ENCODE data around the gene EIF6. TPM values are rescaled to one million over a fixed set of nuclear protein-coding genes. Genes with fewer than 3 reads are reported as not detected.
"Not testable (repeated sequence)": the region's sequence is repeated elsewhere in the genome, so short reads cannot be mapped to it uniquely, and the experiment has no call there.

EIF6 gene
- total RNA-seq, 1 experiment from 2014 or later: 255 TPM

DNA sequence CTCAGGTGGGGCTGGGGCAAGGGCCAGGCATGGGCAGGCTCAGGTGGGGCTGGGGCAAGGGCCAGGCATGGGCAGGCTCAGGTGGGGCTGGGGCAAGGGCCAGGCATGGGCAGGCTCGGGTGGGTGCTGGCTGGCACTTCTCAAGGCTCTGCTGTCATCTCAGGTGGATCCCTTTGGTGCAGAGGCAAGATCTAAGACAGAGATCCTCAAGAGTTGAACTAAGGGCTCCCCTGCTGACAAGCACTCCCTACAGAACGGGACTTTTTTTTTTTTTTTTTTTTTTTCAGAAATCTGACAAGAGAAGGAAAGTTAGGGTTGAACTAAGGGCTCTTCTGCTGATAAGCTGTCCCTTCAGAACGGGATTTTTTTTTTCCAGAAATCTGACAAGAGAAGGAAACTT lies 31.6 kb downstream of the EIF6 start:
- Histone ChIP-seq H3K4me2 (no peak overlapping the region), H2AFZ (no peak overlapping the region), H3K9me2 (ENCODE audit: insufficient read depth) (no peaks in the 10 kb centered on the region), H3K4me1 (replicated peaks; ENCODE audit: insufficient read depth) (no peaks in the 10 kb centered on the region), H3K79me2 (ENCODE audit: low read depth) (no peaks in the 10 kb centered on the region), H3K9me3 (ENCODE audit: insufficient read depth, low read depth) (no peaks in the 10 kb centered on the region), H3K27me3 (ENCODE audit: insufficient read depth, low read depth) (no peaks in the 10 kb centered on the region), H3K27ac (no peak overlapping the region), H3K4me3 (no peak overlapping the region), H4K20me1 (ENCODE audit: insufficient read depth) (no peaks in the 10 kb centered on the region), H3K36me3 (ENCODE audit: low read depth) (no peaks in the 10 kb centered on the region), H3F3A (ENCODE audit: insufficient read depth, low read depth) (0 out of 2 replicates have a peak, but pooled peaks cover 5% of the 10 kb centered on the region)
- ChIA-PET POLR2A (ENCODE audit: unreplicated experiment) (no interaction called here), CTCF (no interaction called here)
- no TSS peak for BruUV-seq (replicated peaks)
- TF ChIP-seq EZH2 (IDR thresholded peaks at IDR 0.05; ENCODE audit: low read depth): no peak
- TF ChIP-seq, protein P1, sequence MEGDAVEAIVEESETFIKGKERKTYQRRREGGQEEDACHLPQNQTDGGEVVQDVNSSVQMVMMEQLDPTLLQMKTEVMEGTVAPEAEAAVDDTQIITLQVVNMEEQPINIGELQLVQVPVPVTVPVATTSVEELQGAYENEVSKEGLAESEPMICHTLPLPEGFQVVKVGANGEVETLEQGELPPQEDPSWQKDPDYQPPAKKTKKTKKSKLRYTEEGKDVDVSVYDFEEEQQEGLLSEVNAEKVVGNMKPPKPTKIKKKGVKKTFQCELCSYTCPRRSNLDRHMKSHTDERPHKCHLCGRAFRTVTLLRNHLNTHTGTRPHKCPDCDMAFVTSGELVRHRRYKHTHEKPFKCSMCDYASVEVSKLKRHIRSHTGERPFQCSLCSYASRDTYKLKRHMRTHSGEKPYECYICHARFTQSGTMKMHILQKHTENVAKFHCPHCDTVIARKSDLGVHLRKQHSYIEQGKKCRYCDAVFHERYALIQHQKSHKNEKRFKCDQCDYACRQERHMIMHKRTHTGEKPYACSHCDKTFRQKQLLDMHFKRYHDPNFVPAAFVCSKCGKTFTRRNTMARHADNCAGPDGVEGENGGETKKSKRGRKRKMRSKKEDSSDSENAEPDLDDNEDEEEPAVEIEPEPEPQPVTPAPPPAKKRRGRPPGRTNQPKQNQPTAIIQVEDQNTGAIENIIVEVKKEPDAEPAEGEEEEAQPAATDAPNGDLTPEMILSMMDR (conservative IDR thresholded peaks at IDR 0.05): no peak
- intact Hi-C loops (cut with micrococcal nuclease; ENCODE audit: unreplicated experiment): no loop called here
- DNase-seq: no peak

DNA sequence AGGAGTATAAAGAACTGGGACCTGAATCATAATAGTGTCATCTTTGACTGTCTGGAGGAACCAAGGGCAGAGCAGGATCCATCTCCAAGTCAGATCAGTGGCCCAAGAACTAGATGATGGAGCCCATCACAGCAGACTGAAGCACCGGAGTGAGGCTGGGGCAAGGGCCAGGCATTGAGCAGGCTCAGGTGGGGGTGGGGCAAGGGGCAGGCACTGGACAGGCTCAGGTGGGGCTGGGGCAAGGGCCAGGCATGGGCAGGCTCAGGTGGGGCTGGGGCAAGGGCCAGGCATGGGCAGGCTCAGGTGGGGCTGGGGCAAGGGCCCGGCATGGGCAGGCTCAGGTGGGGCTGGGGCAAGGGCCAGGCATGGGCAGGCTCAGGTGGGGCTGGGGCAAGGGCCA lies 32.0 kb downstream of the EIF6 start:
- DNase-seq; H3F3A ChIP-seq (ENCODE audit: insufficient read depth, low read depth); H3K9me3 ChIP-seq (ENCODE audit: insufficient read depth, low read depth); H3K27me3 ChIP-seq (ENCODE audit: insufficient read depth, low read depth); intact Hi-C loops (cut with micrococcal nuclease; ENCODE audit: unreplicated experiment); BruUV-seq (replicated peaks); H4K20me1 ChIP-seq (ENCODE audit: insufficient read depth); H3K36me3 ChIP-seq (ENCODE audit: low read depth); POLR2A ChIA-PET (ENCODE audit: unreplicated experiment); H3K79me2 ChIP-seq (ENCODE audit: low read depth); H3K9me2 ChIP-seq (ENCODE audit: insufficient read depth); H3K4me3 ChIP-seq; H3K27ac ChIP-seq; H3K4me1 ChIP-seq (replicated peaks; ENCODE audit: insufficient read depth); H3K4me2 ChIP-seq; CTCF ChIA-PET; H2AFZ ChIP-seq: not testable (repeated sequence)

DNA sequence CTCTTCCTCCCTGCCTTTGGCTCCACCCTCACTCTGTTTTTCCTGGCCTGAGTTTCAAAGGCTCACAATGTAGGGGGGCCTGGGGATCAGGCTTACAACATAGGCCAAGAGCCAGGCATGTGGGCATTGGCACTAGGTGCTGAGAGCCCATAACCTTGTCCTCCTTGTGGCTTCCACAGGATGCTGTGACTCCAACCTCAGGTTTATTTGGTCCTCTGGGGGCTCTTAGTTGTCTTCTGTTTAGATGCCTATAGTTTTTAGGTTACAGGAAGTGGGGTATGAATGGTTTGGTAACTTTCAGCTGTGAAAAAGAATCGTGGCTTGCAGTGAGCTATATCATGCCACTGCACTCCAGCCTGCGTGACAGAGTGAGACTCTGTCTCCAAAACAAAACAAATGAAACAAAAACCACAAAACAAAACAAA lies 32.5 kb downstream of the EIF6 start:
- Histone ChIP-seq H3K27ac (no peak overlapping the region), H3K79me2 (ENCODE audit: low read depth) (no peaks in the 10 kb centered on the region), H3K9me2 (ENCODE audit: insufficient read depth) (no peaks in the 10 kb centered on the region), H3K27me3 (ENCODE audit: insufficient read depth, low read depth) (no peaks in the 10 kb centered on the region), H3K4me2 (no peak overlapping the region), H2AFZ (no peak overlapping the region), H3K4me1 (replicated peaks; ENCODE audit: insufficient read depth) (no peaks in the 10 kb centered on the region), H3K9me3 (ENCODE audit: insufficient read depth, low read depth) (no peaks in the 10 kb centered on the region), H3K4me3 (no peak overlapping the region), H3F3A (ENCODE audit: insufficient read depth, low read depth) (0 out of 2 replicates have a peak, but pooled peaks cover 5% of the 10 kb centered on the region), H3K36me3 (ENCODE audit: low read depth) (no peaks in the 10 kb centered on the region), H4K20me1 (ENCODE audit: insufficient read depth) (no peaks in the 10 kb centered on the region)
- BruUV-seq (replicated peaks): no TSS peak
- no peak for DNase-seq
- TF ChIP-seq, protein P1 (conservative IDR thresholded peaks at IDR 0.05): no peak
- no peak for TF ChIP-seq EZH2 (IDR thresholded peaks at IDR 0.05; ENCODE audit: low read depth)
- intact Hi-C loops (cut with micrococcal nuclease; ENCODE audit: unreplicated experiment): no loop called here
- CTCF ChIA-PET: no interaction called here
- POLR2A ChIA-PET (ENCODE audit: unreplicated experiment): no interaction called here

DNA sequence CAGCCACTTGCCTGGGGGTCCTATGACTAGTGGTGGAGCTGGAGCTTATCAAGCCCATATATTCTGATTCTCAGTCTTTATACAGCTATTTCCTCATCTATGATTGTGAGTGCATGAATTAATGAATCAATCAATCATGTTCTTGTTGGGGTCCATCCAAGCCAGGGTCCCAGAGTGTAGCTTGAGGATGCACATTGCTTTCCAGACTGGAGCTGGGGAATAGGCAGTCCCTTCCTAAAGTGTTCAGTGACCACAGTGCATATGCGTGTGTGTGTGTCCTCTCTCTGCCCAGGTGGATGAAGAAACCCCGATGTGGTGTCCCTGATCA lies 33.0 kb downstream of the EIF6 start:
- TF ChIP-seq EZH2 (IDR thresholded peaks at IDR 0.05; ENCODE audit: low read depth): no peak
- TF ChIP-seq, protein P1 (conservative IDR thresholded peaks at IDR 0.05): no peak
- intact Hi-C loops (cut with micrococcal nuclease; ENCODE audit: unreplicated experiment): no loop called here
- DNase-seq: no peak
- no peaks in the 10 kb centered on the region for H3K4me1 ChIP-seq (replicated peaks; ENCODE audit: insufficient read depth)
- H3K27ac ChIP-seq: no peak overlapping the region
- H3K4me3 ChIP-seq: no peak overlapping the region
- no peak overlapping the region for H3K4me2 ChIP-seq
- POLR2A ChIA-PET (ENCODE audit: unreplicated experiment): no interaction called here
- no peaks in the 10 kb centered on the region for H3K27me3 ChIP-seq (ENCODE audit: insufficient read depth, low read depth)
- H3K9me2 ChIP-seq (ENCODE audit: insufficient read depth): no peaks in the 10 kb centered on the region
- H3F3A ChIP-seq (ENCODE audit: insufficient read depth, low read depth): 0 out of 2 replicates have a peak, but pooled peaks cover 5% of the 10 kb centered on the region
- H3K79me2 ChIP-seq (ENCODE audit: low read depth): no peaks in the 10 kb centered on the region
- no TSS peak for BruUV-seq (replicated peaks)
- H3K36me3 ChIP-seq (ENCODE audit: low read depth): no peaks in the 10 kb centered on the region
- H2AFZ ChIP-seq: no peak overlapping the region
- no peaks in the 10 kb centered on the region for H3K9me3 ChIP-seq (ENCODE audit: insufficient read depth, low read depth)
- H4K20me1 ChIP-seq (ENCODE audit: insufficient read depth): no peaks in the 10 kb centered on the region
- CTCF ChIA-PET: no interaction called here

Measured in PC-9 (cell line).